Effector CD8-positive, alpha-beta T cell (primary cell): Measurements from ENCODE around the gene CHL1.

Experiments used
- DNase-seq: peaks from one replicate; lab custom pipeline; 2025; lab: John Stamatoyannopoulos, UW

CHL1 gene

DNA sequence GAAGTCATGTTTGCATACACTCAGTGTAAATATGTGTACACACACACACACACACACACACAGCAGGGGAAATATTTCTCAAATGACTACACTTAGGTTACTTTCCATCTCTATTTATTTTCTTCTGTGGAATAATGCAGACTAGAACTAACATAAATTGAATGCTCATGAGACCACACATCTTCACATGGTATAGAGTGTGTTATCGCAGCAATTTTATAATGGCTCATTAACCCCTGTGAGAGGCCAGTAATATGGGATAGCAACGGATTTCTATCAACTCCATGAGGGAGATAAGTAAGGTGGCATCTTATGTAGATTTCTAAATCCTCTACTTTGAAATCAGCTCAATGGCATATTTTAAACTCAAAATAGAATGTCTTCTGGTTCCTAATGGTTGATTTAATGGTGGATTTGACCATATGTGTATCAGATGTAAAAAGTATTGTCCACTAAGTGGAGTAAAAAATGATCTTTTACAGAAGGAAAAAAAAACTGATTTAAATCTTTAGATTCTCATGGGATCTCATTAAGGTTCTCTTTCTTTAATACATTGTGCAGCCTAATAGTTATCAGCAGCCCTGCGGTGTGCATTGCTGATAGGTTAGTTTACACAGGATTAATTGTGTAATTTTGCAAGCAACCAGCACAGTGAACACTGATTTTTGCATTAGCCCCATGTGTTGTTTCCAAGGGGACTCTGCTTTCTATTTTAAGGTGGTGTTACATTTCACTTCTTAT lies 32.0 kb downstream of the CHL1 start:
- DNase-seq: no peak

DNA sequence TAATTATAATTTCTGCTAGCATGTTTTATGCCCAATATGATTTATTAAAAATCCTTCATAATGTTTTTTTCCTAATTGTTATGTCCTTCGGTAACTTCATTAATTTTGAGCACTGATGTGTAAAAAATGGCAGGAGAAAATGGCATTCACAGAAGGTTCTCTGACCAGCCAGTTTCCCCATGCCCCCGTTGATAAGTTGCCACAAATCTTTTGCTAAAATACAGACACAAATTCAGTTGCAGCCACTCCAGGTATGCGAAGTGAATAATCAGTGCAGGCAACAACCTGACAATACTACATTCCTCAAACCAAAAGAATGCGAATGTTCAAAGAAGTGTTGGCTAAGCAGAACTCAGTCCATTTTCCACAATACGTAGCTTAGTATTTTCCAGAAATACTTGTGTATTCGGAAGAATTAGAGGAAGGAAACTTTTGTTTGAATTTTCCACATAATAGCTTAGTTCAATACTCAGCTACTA lies 32.7 kb downstream of the CHL1 start:
- DNase-seq: no peak

DNA sequence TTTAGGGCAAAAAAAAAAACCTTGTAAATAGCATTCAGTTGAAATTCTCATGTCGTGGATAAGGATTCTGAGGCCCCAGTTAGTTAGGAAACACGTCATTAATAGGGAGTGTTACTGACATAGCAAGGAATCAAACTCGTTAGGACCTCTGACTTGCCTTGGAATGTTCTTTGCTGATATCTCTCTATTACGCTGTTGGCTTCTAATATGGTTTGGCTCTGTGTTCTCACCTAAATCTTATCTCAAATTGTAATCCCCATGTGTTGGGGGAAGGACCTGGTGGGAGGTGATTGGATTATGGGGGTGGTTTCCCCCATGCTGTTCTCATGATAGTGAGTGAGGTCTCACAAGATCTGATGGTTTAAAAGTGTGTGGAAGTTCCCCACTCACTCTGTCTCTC lies 40.3 kb downstream of the CHL1 start:
- no peak for DNase-seq

DNA sequence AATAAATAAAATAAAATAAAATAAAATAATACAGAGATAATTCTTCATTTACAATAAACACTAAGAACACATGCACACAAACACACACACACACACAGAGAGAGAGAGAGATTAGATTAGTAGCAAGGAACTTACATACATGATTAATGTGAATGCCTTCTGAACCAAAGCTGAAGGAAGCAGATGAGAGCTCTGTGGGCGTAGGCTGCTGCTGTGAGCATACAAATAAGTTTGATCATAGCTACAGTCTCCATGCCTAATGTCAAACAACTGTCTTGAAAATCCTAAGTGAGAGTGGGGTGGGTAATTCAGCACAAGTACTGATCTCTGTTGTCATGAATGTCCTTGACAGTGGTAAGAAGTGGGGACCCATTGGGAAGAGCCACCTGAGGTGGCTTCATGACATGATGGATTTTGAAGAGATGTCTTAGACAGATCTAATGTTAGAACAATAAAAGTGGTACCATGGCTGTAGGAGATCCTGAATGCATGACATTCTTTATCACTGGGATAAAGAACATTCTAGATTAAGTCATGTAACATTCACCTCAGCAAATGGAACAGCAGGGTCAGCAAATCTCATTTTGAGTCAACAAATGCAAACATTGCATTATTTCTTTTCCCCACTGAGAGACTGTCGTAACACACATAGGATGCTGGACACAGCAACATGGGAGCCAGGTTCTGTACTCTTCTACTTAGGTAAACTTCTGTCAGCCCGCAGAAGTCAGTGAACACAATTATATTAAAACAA lies 46.2 kb downstream of the CHL1 start:
- DNase-seq: no peak

GRCh38 chr3:243356-243725 lies 46.8 kb downstream of the CHL1 start:
- DNase-seq: no peak

DNA sequence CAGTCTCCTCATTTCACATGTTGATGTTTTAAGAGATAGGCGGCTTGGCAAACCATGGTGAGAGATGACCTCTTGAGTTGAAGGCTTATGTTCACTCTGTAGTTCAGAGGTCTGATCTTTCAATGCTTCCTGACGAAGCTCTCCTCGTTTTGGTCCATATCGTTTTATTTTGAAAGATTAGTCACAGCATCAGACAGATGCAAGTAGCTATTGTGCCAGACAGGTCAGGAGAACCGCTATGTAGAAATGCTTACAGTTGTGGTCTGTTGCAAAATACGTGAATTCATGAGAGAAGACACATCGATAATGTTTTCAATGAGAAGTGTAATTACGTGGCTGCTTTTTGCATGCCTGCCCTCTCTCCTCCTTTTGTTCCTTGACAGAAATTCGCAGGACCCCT lies 47.5 kb downstream of the CHL1 start:
- DNase-seq: no peak

DNA sequence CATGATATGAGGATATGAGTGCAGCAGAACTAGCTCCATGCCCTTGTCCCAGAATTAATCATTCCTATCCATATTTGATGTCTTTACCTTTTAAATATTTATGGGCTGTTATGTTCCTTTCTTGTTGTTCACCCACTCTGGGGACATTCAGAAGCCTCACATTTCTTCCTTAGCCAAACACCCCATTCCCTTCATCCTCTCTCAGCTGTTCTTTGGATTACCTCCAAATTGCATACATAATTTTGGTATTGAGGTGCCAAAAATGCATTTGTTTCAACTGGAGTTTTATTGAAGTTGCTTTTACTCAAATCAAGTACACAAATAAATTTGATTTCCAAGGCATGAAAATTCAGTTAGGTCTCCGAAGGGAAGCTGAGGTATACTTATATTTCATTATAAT lies 51.4 kb downstream of the CHL1 start:
- no peak for DNase-seq

DNA sequence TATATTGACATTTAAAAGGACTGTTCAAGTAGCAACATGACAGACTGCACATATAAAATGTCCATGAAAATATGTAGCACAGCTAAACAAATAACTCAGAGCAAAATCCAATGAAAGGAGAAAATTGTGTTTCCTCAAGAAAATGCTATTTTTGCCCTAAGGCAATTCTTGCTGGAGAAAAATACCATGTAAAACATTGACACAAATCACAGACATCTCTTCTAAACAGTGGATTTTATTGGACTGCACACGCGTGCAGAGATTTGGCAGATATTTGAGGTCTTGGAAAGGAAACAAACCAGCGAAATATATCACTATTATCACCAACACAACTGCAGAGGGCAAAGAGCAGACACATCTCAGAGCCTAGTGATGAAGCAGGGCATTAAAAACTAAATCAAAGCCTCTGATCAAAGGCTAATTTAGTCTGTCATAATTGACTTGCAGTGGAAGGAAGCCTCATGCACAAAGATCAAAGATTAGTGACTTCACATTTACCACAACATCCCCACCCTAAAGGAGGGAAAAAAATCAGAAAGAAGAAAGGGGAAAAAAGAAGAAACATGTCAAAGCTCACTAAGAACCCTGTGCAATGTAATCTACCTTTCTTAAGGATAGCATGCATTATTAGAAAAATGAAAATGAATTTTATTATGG lies 52.4 kb downstream of the CHL1 start:
- DNase-seq: no peak

DNA sequence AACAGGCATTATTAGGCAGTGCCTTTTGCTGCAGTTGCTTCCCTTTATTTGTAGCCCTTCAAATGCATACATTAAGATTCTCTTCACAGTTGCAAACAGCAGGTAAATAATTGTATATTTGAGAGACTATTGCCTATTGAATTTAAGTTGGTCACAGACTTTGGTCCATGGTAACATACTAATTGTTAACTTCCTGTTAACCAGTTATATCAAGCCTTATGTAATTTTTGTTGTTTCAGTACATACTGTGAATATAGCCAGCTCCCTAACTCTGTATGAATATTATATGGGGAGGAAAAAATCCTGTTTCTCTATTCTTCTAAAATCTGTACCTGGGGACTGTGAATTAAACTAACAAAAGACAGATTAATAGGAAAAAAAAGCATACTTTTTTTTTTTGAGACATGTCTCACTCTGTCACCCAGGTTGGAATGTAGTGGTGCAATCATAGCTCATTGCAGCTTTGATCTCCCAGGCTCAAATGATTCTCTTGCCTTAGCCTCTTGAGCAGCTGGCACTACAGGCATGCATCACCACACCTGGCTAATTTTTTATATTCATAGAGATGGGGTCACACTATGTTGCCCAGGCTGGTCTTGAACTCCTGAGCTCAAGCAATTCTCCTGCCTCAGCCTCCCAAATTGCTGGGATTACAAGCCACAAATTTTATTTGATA lies 53.2 kb downstream of the CHL1 start:
- DNase-seq: no peak

- no peak for DNase-seq
Observed at GRCh38 chr3:256501-256900, 59.9 kb downstream of the CHL1 start.

DNA sequence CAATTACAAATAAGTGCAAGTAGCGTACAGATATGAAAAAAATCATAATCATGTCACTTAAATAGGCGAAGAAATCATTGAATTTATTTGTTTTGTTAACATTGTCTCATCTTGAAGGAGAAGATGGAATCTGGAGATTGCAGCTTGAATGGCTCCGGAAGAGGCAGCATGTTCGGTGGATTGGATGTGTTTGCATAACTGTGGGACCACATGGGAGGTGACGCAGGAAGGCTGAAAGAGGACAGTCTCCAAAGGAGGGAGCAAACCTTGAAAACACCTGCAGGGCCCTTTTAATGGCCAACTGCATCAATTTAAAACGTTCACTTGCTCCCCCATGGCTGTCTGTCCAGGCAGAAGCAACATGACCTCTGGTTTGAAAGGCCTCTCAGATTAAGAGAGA lies 61.3 kb downstream of the CHL1 start:
- DNase-seq: no peak

GRCh38 chr3:260898-261297 lies 64.3 kb downstream of the CHL1 start:
- DNase-seq: no peak

- DNase-seq: no peak
Observed at GRCh38 chr3:263393-263792, 66.8 kb downstream of the CHL1 start.

GRCh38 chr3:264394-265156 lies 68.0 kb downstream of the CHL1 start:
- no peak for DNase-seq

GRCh38 chr3:267101-267500 lies 70.5 kb downstream of the CHL1 start:
- no peak for DNase-seq

- DNase-seq: no peak
Observed at GRCh38 chr3:270688-271087, 74.1 kb downstream of the CHL1 start.

DNA sequence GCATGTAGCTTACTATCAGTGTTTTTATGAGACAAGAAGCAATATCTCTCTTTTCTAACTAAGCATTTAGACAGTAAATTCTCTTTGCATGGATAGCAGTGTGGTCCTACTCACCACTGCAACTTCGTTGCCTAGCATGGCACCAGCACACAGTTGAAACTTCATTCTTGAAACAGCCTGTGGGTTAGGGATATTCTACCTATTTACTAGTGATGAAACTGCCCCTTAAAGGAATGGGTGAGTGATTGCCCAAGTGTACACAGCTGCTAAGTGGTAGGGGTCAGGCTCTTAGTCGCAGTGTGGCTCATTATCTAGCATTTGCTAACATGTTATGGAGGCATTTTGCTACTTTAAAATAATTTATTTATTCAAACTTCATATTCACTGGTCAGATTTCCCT lies 78.4 kb downstream of the CHL1 start:
- no peak for DNase-seq

DNA sequence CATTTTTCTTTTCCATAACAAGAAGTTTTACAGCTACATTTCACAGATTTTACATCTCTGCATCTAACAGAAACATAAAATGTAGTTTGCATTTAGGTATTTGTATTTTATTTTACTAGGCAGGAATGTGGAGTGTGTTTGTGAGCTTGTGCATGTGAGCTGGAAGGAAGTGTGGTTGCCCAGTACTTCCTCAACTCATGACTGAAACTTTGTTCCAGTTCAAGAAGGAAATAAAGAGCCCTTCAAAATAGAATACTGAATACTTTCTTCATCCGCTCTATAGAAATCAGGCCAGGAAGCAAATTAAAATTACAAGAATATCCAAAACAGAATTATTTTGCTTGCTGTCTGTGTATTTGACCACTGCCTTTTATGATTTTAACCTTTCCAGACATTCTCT lies 81.3 kb downstream of the CHL1 start:
- DNase-seq: no peak

DNA sequence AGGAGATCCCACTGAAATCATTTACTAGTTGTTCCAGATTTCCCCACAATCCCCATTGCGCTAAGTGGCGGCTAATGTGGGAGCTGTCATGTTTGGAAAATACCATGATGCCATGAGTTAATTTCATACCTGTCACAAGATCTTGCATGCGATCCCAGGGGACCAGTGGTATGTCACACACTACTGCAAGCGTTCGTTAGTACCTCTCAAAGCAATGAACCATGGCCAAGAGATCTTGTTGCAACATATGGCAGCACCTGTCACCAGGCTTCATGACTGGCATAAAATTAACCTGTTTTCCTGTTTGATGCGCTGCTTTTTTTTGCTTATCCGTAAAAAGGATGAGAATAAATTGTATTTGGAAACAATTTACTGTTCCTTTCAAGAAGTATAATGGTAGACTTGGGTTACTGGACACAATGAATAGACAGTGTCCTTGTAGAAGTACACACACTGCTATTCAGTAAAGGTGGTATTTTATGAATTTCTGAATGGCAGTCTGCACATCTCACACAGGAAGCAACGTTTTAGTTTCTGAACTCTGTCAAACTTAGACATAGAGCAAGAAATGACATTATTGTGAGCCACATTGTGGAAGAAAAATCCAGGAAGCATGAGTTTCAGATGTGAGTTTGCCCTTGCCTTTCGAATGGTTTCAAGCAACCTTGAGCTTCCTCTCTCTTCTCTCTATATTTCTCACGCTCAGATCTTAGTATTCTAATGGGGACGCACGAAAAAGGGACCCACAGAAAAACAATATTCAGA lies 81.9 kb downstream of the CHL1 start:
- no peak for DNase-seq

DNA sequence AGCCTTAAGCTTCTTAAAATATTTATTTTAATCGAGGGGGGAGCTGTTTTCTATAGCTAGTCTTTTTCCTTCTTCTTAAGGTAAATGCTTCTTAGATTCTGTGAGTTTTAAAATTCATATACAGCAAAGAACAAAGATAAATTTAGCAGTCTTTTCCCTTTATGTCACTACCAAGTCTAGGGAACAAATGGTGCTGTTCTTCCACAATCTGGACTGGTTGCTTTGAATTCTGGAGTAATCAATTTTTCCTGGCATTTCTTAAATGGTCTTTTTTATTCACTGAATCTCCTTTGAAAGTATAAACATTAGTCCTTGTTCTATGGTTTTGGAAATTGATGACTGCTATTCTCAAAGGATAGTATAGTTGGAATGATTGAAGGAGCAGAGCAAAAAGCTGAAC lies 82.8 kb downstream of the CHL1 start:
- no peak for DNase-seq

GRCh38 chr3:280681-281080 lies 84.1 kb downstream of the CHL1 start:
- no peak for DNase-seq
